Measurements from ENCODE around the gene SLC34A1.

DNA sequence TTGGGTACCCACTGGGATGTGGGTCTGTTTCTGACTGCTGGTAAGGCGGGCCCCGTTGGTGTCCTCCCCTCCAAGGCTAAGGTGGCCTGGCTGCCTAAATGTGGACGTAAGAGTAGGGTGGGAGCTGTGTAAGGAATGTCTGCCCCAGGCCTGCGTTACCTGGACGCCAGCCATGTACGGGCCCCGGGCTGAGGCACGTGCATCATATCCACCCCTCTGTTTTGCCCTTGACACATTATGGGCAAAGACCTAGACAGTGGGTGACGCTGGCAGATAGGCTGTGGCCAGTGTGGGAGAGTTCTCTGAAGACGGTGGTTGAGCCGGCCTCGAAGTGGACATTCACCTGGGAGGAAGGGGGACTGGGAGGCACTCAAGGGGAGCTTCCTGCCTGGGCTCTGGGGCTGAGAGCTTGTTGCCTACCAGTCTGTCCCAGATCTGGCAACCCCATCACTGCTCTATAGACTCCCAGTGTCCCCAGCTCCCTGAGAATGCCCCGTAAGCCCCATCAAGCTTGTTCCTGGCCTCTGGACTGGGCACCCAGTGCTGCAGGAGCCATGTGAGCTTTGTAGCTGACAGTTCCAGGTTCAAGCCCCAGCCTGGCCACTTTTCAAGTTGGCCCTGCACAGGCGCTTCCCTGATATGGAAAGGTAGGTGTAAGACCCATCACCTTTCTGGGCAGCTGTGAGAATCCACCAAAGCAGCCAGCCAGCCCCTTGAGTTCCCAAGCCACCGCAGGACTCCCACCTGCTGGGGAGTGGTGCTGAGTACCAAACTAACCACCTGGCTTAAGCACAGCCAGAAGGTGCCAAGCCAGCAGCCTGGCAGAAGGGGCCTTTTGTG is 59.1 kb downstream of the SLC34A1 start:
- TF ChIP-seq, protein P1, sequence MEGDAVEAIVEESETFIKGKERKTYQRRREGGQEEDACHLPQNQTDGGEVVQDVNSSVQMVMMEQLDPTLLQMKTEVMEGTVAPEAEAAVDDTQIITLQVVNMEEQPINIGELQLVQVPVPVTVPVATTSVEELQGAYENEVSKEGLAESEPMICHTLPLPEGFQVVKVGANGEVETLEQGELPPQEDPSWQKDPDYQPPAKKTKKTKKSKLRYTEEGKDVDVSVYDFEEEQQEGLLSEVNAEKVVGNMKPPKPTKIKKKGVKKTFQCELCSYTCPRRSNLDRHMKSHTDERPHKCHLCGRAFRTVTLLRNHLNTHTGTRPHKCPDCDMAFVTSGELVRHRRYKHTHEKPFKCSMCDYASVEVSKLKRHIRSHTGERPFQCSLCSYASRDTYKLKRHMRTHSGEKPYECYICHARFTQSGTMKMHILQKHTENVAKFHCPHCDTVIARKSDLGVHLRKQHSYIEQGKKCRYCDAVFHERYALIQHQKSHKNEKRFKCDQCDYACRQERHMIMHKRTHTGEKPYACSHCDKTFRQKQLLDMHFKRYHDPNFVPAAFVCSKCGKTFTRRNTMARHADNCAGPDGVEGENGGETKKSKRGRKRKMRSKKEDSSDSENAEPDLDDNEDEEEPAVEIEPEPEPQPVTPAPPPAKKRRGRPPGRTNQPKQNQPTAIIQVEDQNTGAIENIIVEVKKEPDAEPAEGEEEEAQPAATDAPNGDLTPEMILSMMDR (IDR thresholded peaks at IDR 0.05; ENCODE audit: insufficient read depth, low read length, poor library complexity, severe bottlenecking), result no peak
- TF ChIP-seq EZH2phosphoT487 (conservative IDR thresholded peaks at IDR 0.05; ENCODE audit: low read length), result no peak

All from SU-DHL-6 (cell line).